BE2C (cell line): Measurements from ENCODE around the gene PPP1R3E.
"Not testable (repeated sequence)": the region's sequence is repeated elsewhere in the genome, so short reads cannot be mapped to it uniquely, and the experiment has no call there.

Source experiments
- DNase-seq: peaks from one replicate; pipeline ENCODE4 v3.0.0-alpha.2; 2020
- H3K27me3 ChIP-seq: fragments of 250-450 bp; sonication (Bioruptor Pico); 2 replicates; pipeline ENCODE4 v1.5.1; 2020; ENCODE audit warnings: mild to moderate bottlenecking
- H3K36me3 ChIP-seq: fragments of 250-450 bp; sonication (Bioruptor Pico); 2 replicates; pipeline ENCODE4 v1.5.1; 2020; ENCODE audit warnings: mild to moderate bottlenecking
- H3K4me1 ChIP-seq: fragments of 250-450 bp; sonication (Bioruptor Pico); 2 replicates; pipeline ENCODE4 v1.5.1; 2020
- H3K4me3 ChIP-seq: 2 replicates; pipeline ENCODE4 v1.5.1; 2011; ENCODE audit warnings: low read depth, low read length
- H3K9me3 ChIP-seq: fragments of 250-450 bp; sonication (Bioruptor Pico); 2 replicates; pipeline ENCODE4 v1.5.1; 2020
- CTCF ChIP-seq: IDR thresholded peaks from 2 replicates; pipeline ENCODE4 v1.5.1; 2012; ENCODE audit warnings: mild to moderate bottlenecking, low read depth, low read length

Gene PPP1R3E

GRCh38 chr14:23327947-23328744, 25.5 kb upstream of the PPP1R3E start:
- Histone ChIP-seq H3K4me3 (no peak overlapping the region), H3K4me1 (no peaks in the 10 kb centered on the region; the same call in 1 of the 2 replicates), H3K9me3 (no peaks in the 10 kb centered on the region), H3K27me3 (peaks cover 5% of the 10 kb centered on the region), H3K36me3 (peaks cover 19% of the 10 kb centered on the region)
- DNase-seq, result peak; percentile 66
- peak; percentile 92 for TF ChIP-seq CTCF

GRCh38 chr14:23326491-23327332, 24.1 kb upstream of the PPP1R3E start:
- TF ChIP-seq CTCF, result no peak
- no peaks in the 10 kb centered on the region; the same call in 1 of the 2 replicates for H3K9me3 ChIP-seq
- peaks cover 25% of the 10 kb centered on the region for H3K36me3 ChIP-seq
- H3K4me3 ChIP-seq, result no peak overlapping the region
- no peaks in the 10 kb centered on the region; the same call in 1 of the 2 replicates for H3K4me1 ChIP-seq
- DNase-seq, result no peak
- peaks cover 1% of the 10 kb centered on the region; the same call in 1 of the 2 replicates for H3K27me3 ChIP-seq

GRCh38 chr14:23325746-23326145, 23.1 kb upstream of the PPP1R3E start:
- H3K9me3 ChIP-seq, H3K27me3 ChIP-seq, H3K4me3 ChIP-seq, H3K4me1 ChIP-seq, DNase-seq: not testable (repeated sequence)
- peaks cover 25% of the 10 kb centered on the region for H3K36me3 ChIP-seq

- H3K4me3 ChIP-seq, result no peak overlapping the region
- DNase-seq, result no peak
- peaks cover 25% of the 10 kb centered on the region for H3K36me3 ChIP-seq
- H3K4me1 ChIP-seq, result peaks cover 3% of the 10 kb centered on the region; the same call in 1 of the 2 replicates
- no peak for TF ChIP-seq CTCF
- H3K9me3 ChIP-seq, result no peaks in the 10 kb centered on the region; the same call in 1 of the 2 replicates
- H3K27me3 ChIP-seq, result no peaks in the 10 kb centered on the region
Measured at GRCh38 chr14:23324993-23325392, 22.3 kb upstream of the PPP1R3E start.

GRCh38 chr14:23324455-23324846, 21.8 kb upstream of the PPP1R3E start:
- TF ChIP-seq CTCF, result no peak

GRCh38 chr14:23323838-23324454, 21.3 kb upstream of the PPP1R3E start:
- H3K4me3 ChIP-seq, result no peak overlapping the region
- no peak for TF ChIP-seq CTCF
- H3K27me3 ChIP-seq, result no peaks in the 10 kb centered on the region
- H3K9me3 ChIP-seq, result no peaks in the 10 kb centered on the region; the same call in 1 of the 2 replicates
- DNase-seq, result no peak
- peaks cover 25% of the 10 kb centered on the region for H3K36me3 ChIP-seq
- H3K4me1 ChIP-seq, result peaks cover 3% of the 10 kb centered on the region; the same call in 1 of the 2 replicates

More at GRCh38 chr14:23324455-23324846, 21.8 kb upstream of the PPP1R3E start:
- Histone ChIP-seq H3K27me3 (no peaks in the 10 kb centered on the region), H3K9me3 (no peaks in the 10 kb centered on the region; the same call in 1 of the 2 replicates), H3K36me3 (peaks cover 25% of the 10 kb centered on the region), H3K4me1 (peaks cover 3% of the 10 kb centered on the region; the same call in 1 of the 2 replicates), H3K4me3 (no peak overlapping the region)
- DNase-seq, result no peak
